Ishikawa (cell line): Measurements from ENCODE around the gene OBI1.

Experiments
- CEBPB ChIP-seq: IDR thresholded peaks from 2 replicates; pipeline ENCODE4 v1.6.1; 2012
- CREB1 ChIP-seq: IDR thresholded peaks from 2 replicates; pipeline ENCODE4 v1.6.1; 2012; ENCODE audit warnings: low read depth
- EGR1 ChIP-seq: IDR thresholded peaks from 2 replicates; pipeline ENCODE4 v1.6.1; 2012
- EP300 ChIP-seq: IDR thresholded peaks from 2 replicates; pipeline ENCODE4 v1.6.1; 2012; ENCODE audit warnings: borderline replicate concordance
- FOXM1 ChIP-seq: IDR thresholded peaks from 2 replicates; pipeline ENCODE4 v1.6.1; 2012; ENCODE audit warnings: low read depth, borderline replicate concordance
- MAX ChIP-seq: IDR thresholded peaks from 2 replicates; pipeline ENCODE4 v1.6.1; 2012
- NFIC ChIP-seq: IDR thresholded peaks from 2 replicates; pipeline ENCODE4 v1.6.1; 2012
- RAD21 ChIP-seq: IDR thresholded peaks from 2 replicates; pipeline ENCODE4 v1.6.1; 2012; ENCODE audit warnings: low read depth
- REST ChIP-seq: IDR thresholded peaks from 2 replicates; pipeline ENCODE4 v1.6.1; 2012; ENCODE audit warnings: low read depth, mild to moderate bottlenecking
- TAF1 ChIP-seq: IDR thresholded peaks from 2 replicates; pipeline ENCODE4 v1.6.1; 2012; ENCODE audit warnings: low read depth, mild to moderate bottlenecking
- TEAD4 ChIP-seq: IDR thresholded peaks from 2 replicates; pipeline ENCODE4 v1.6.1; 2012
- USF1 ChIP-seq: IDR thresholded peaks from 2 replicates; pipeline ENCODE4 v1.6.1; 2012
- YY1 ChIP-seq: IDR thresholded peaks from 2 replicates; pipeline ENCODE4 v1.6.1; 2012; ENCODE audit warnings: low read depth
- ZBTB7A ChIP-seq: IDR thresholded peaks from 2 replicates; pipeline ENCODE4 v1.6.1; 2012; ENCODE audit warnings: low read depth

GRCh38 chr13:78655906-78656305, 3.0 kb downstream of the OBI1 start:
- TF ChIP-seq REST (no peak), MAX (no peak), CREB1 (no peak), FOXM1 (no peak), YY1 (no peak), EGR1 (no peak), TEAD4 (no peak), EP300 (no peak), CEBPB (no peak), TAF1 (no peak), RAD21 (no peak), ZBTB7A (no peak), NFIC (no peak), USF1 (no peak)
